ENCODE measurements around the gene GPR139. TPM values are rescaled to one million over a fixed set of nuclear protein-coding genes. Genes with fewer than 3 reads are reported as not detected.

The GPR139 gene
- total and polyA plus RNA-seq, 2 donors (not counting 1 experiment from before 2014, with no cell fraction given) = not detected

- TF ChIP-seq CTCF (IDR thresholded peaks at IDR 0.05) = no peak
- TF ChIP-seq EZH2 (IDR thresholded peaks at IDR 0.05; ENCODE audit: borderline replicate concordance, insufficient read depth, low read depth, low read length, poor library complexity, severe bottlenecking) = no peak
- CTCF ChIA-PET = interaction anchor here (0.6 kb wide), 1 partner anchor 10 kb away, joined by 3 read pairs; no protein-coding TSS in a partner anchor
These were observed 76.4 kb downstream of the GPR139 start for GRCh38 chr16:19997264-19997663.

GRCh38 chr16:19994466-19995170 is 79.1 kb downstream of the GPR139 start:
- ChIA-PET CTCF (no interaction called here), POLR2A (no interaction called here)
- Mint-ChIP-seq H3K4me3 (no peak overlapping the region), H3K9me3 (ENCODE audit: insufficient read depth) (peaks cover 2% of the 10 kb centered on the region), H3K27ac (no peak overlapping the region), H3K27me3 (peaks cover 3% of the 10 kb centered on the region), H3K4me1 (no peaks in the 10 kb centered on the region)
- no peak overlapping the region for H2AFZ ChIP-seq (ENCODE audit: insufficient read depth, low read depth, low read length, poor library complexity, severe bottlenecking)
- ATAC-seq (ENCODE audit: low read depth) = no peak
- H3K27ac ChIP-seq (ENCODE audit: low read length in 2 of 2) = no peak overlapping the region
- TF ChIP-seq EZH2 (IDR thresholded peaks at IDR 0.05; ENCODE audit: borderline replicate concordance, insufficient read depth, low read depth, low read length, poor library complexity, severe bottlenecking) = no peak
- no peak for TF ChIP-seq CTCF (IDR thresholded peaks at IDR 0.05)
- WGBS (ENCODE audit: insufficient coverage) = 90% methylated on average over 17 of the region's 17 CpGs
- no peaks in the 10 kb centered on the region for H3K79me2 ChIP-seq (ENCODE audit: control insufficient read depth, insufficient read depth, low read length)
- H3K9ac ChIP-seq (ENCODE audit: low read length) = no peak overlapping the region
- no peaks in the 10 kb centered on the region for H3K27me3 ChIP-seq (replicated peaks in 1 of 4; ENCODE audit: control extremely low read depth in 1 of 4, control insufficient read depth in 3 of 4, insufficient read depth in 4 of 4, low read length in 3 of 4)
- no peaks in the 10 kb centered on the region for H4K20me1 ChIP-seq (ENCODE audit: control insufficient read depth, insufficient read depth, low read length, poor library complexity, severe bottlenecking)
- intact Hi-C loops (cut with micrococcal nuclease) = no loop called here
- no peak overlapping the region for H3K4me2 ChIP-seq (replicated peaks; ENCODE audit: low read depth, low read length, poor library complexity, severe bottlenecking)
- DNase-seq = no peak
- H3K36me3 ChIP-seq (replicated peaks in 1 of 2; ENCODE audit: control extremely low read depth in 1 of 2, control insufficient read depth in 1 of 2, extremely low read depth in 1 of 2, insufficient read depth in 2 of 2, low read length in 1 of 2) = no peaks in the 10 kb centered on the region
- H3K4me1 ChIP-seq (ENCODE audit: control insufficient read depth in 2 of 2, insufficient read depth in 2 of 2, low read length in 2 of 2) = no peaks in the 10 kb centered on the region
- peaks cover 0 to 4% (median 0%) of the 10 kb centered on the region in 3 donors for H3K9me3 ChIP-seq (ENCODE audit: control extremely low read depth in 1 of 3, control insufficient read depth in 2 of 3, insufficient read depth in 1 of 3, low read length in 2 of 3)
- H3K4me3 ChIP-seq (ENCODE audit: control extremely low read depth in 1 of 5, extremely low read depth in 1 of 5, insufficient read depth in 1 of 5, low read depth in 2 of 5, low read length in 4 of 5) = no peak overlapping the region

More at GRCh38 chr16:19997264-19997663, 76.4 kb downstream of the GPR139 start:
- DNase-seq (no peak), ATAC-seq (ENCODE audit: low read depth) (no peak)
- Histone ChIP-seq H3K9me3 (ENCODE audit: control extremely low read depth in 1 of 3, control insufficient read depth in 2 of 3, insufficient read depth in 1 of 3, low read length in 2 of 3) (no peaks in the 10 kb centered on the region), H3K36me3 (replicated peaks in 1 of 2; ENCODE audit: control extremely low read depth in 1 of 2, control insufficient read depth in 1 of 2, extremely low read depth in 1 of 2, insufficient read depth in 2 of 2, low read length in 1 of 2) (no peaks in the 10 kb centered on the region), H3K9ac (ENCODE audit: low read length) (no peak overlapping the region), H2AFZ (ENCODE audit: insufficient read depth, low read depth, low read length, poor library complexity, severe bottlenecking) (no peak overlapping the region), H4K20me1 (ENCODE audit: control insufficient read depth, insufficient read depth, low read length, poor library complexity, severe bottlenecking) (no peaks in the 10 kb centered on the region), H3K27ac (ENCODE audit: low read length in 2 of 2) (no peak overlapping the region), H3K4me3 (ENCODE audit: control extremely low read depth in 1 of 5, extremely low read depth in 1 of 5, insufficient read depth in 1 of 5, low read depth in 2 of 5, low read length in 4 of 5) (no peak overlapping the region), H3K79me2 (ENCODE audit: control insufficient read depth, insufficient read depth, low read length) (no peaks in the 10 kb centered on the region), H3K4me2 (replicated peaks; ENCODE audit: low read depth, low read length, poor library complexity, severe bottlenecking) (no peak overlapping the region), H3K4me1 (ENCODE audit: control insufficient read depth in 2 of 2, insufficient read depth in 2 of 2, low read length in 2 of 2) (no peaks in the 10 kb centered on the region), H3K27me3 (replicated peaks in 1 of 4; ENCODE audit: control extremely low read depth in 1 of 4, control insufficient read depth in 3 of 4, insufficient read depth in 4 of 4, low read length in 3 of 4) (no peaks in the 10 kb centered on the region)
- intact Hi-C loops (cut with micrococcal nuclease) = no loop called here
- Mint-ChIP-seq H3K27me3 (peaks cover 3% of the 10 kb centered on the region), H3K9me3 (ENCODE audit: insufficient read depth) (no peaks in the 10 kb centered on the region), H3K27ac (no peak overlapping the region), H3K4me1 (no peaks in the 10 kb centered on the region), H3K4me3 (no peak overlapping the region)
- POLR2A ChIA-PET = no interaction called here
- 100% methylated on average over 2 of the region's 2 CpGs for WGBS (ENCODE audit: insufficient coverage)

Measured in B cell (primary cell).